ENCODE data around the gene ZYX. TPM values are rescaled to one million over a fixed set of nuclear protein-coding genes. Genes with fewer than 3 reads are reported as not detected.

ZYX gene
- total and polyA plus RNA-seq, 9 of the 15 experiments (the other 6 are each of a cell fraction or from before 2014, with no cell fraction given), result 1.8 to 130 (median 15.7) TPM

GRCh38 chr7:143385891-143386781 lies 5.0 kb downstream of the ZYX start (continued):
- no peak for TF ChIP-seq MBD2 (IDR thresholded peaks at IDR 0.05; ENCODE audit: borderline replicate concordance, low read depth)
- peak; percentile 41; the same call in 1 of the 2 replicates for TF ChIP-seq ZBTB5 (IDR thresholded peaks at IDR 0.05)
- no peak for TF ChIP-seq HNRNPH1 (optimal IDR thresholded peaks at IDR 0.05; ENCODE audit: low read depth, low read length)
- no peak for TF ChIP-seq SMARCB1 (IDR thresholded peaks at IDR 0.05; ENCODE audit: insufficient read length, low read depth)
- 0 out of 4 replicates have a peak, but pooled peaks of 1 of the 2 experiments have one; percentile 24 for TF ChIP-seq MCM7 (IDR thresholded peaks at IDR 0.05)
- TF ChIP-seq MLLT1 (IDR thresholded peaks at IDR 0.05), result peak; percentile 64 to 87
- TF ChIP-seq ZBTB1 (CRISPR knock-in tag; IDR thresholded peaks at IDR 0.05; ENCODE audit: borderline replicate concordance, low read depth), result no peak
- no peak for TF ChIP-seq NUFIP1 (IDR thresholded peaks at IDR 0.05; ENCODE audit: partially characterized antibody)
- TF ChIP-seq RBM14 (IDR thresholded peaks at IDR 0.05; ENCODE audit: borderline replicate concordance, insufficient read depth, low read depth, low read length), result no peak
- TF ChIP-seq ZNF436 (CRISPR knock-in tag; IDR thresholded peaks at IDR 0.05), result no peak
- no peak for TF ChIP-seq AFF1 (IDR thresholded peaks at IDR 0.05; ENCODE audit: low read depth in 1 of 2, partially characterized antibody in 2 of 2)
- TF ChIP-seq TRIM24 (IDR thresholded peaks at IDR 0.05), result peak in 1 of 2 experiments; percentile 36; a peak in 1 of 4 replicates
- TF ChIP-seq HSF4 (CRISPR knock-in tag; IDR thresholded peaks at IDR 0.05; ENCODE audit: borderline replicate concordance), result no peak
- TF ChIP-seq ZNF609 (CRISPR knock-in tag; IDR thresholded peaks at IDR 0.05; ENCODE audit: borderline replicate concordance), result no peak

All from K562 (cell line).